Ishikawa (cell line): ENCODE measurements around the gene RBM20.

Experiments used
- CEBPB ChIP-seq: IDR thresholded peaks from 2 replicates; pipeline ENCODE4 v1.6.1; 2012
- CREB1 ChIP-seq: IDR thresholded peaks from 2 replicates; pipeline ENCODE4 v1.6.1; 2012; ENCODE audit warnings: low read depth
- EGR1 ChIP-seq: IDR thresholded peaks from 2 replicates; pipeline ENCODE4 v1.6.1; 2012
- EP300 ChIP-seq: IDR thresholded peaks from 2 replicates; pipeline ENCODE4 v1.6.1; 2012; ENCODE audit warnings: borderline replicate concordance
- FOXM1 ChIP-seq: IDR thresholded peaks from 2 replicates; pipeline ENCODE4 v1.6.1; 2012; ENCODE audit warnings: low read depth, borderline replicate concordance
- NFIC ChIP-seq: IDR thresholded peaks from 2 replicates; pipeline ENCODE4 v1.6.1; 2012
- RAD21 ChIP-seq: IDR thresholded peaks from 2 replicates; pipeline ENCODE4 v1.6.1; 2012; ENCODE audit warnings: low read depth
- TAF1 ChIP-seq: IDR thresholded peaks from 2 replicates; pipeline ENCODE4 v1.6.1; 2012; ENCODE audit warnings: low read depth, mild to moderate bottlenecking
- TCF12 ChIP-seq: IDR thresholded peaks from 2 replicates; pipeline ENCODE4 v1.6.1; 2012; ENCODE audit warnings: low read depth
- TEAD4 ChIP-seq: IDR thresholded peaks from 2 replicates; pipeline ENCODE4 v1.6.1; 2012
- YY1 ChIP-seq: IDR thresholded peaks from 2 replicates; pipeline ENCODE4 v1.6.1; 2012; ENCODE audit warnings: low read depth
- ZBTB7A ChIP-seq: IDR thresholded peaks from 2 replicates; pipeline ENCODE4 v1.6.1; 2012; ENCODE audit warnings: low read depth
- TF ChIP-seq, protein P1 (sequence below): IDR thresholded peaks from 2 replicates; pipeline ENCODE4 v1.6.1; 2012
- TF ChIP-seq, protein P2 (sequence below): IDR thresholded peaks from 2 replicates; pipeline ENCODE4 v1.6.1; 2012
- TF ChIP-seq, protein P3 (sequence below): IDR thresholded peaks from 2 replicates; pipeline ENCODE4 v1.6.1; 2012; ENCODE audit warnings: low read depth, mild to moderate bottlenecking

Gene RBM20

DNA sequence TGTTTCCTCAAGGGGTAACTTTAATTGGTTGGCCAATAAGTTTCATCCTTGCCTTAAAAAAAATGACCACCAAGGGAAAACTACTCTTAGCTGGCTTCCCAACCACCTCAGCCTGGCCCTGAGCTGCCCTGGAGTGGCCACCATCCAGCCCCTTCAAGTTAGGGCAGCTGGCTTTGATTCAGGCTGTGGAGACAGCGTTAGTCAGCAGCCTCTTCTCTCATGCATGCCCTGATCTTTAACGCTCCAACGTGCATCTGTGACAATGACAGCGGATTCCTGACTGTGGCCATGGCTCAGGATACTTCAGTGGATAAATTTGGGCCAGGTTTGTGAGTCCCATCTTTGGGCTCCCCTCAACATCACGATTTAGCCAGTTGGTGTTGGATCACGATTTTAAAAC is 111.6 kb downstream of the RBM20 start:
- TF ChIP-seq TEAD4, result no peak
- TF ChIP-seq FOXM1, result no peak
- no peak for TF ChIP-seq CEBPB
- TF ChIP-seq TCF12, result no peak

DNA sequence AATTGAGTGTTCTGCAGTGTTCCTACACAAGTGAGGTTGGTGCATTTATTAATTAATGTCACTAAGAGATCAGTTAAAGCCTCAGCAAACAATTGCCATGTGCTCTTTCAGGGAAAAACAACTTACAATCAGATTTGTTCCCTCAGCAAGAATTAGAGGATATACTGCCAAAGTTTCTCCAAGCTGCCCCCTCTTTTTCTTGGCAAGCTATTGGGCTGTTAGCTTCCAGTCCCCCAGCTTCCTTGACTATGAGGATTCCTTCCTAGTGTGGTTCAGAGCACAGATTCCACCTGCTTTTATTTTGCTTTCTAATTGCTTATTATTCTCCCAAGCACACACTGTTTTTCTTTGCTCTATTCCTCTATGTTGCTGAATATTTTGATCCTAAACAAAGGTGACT is 112.7 kb downstream of the RBM20 start:
- TF ChIP-seq, protein P1, sequence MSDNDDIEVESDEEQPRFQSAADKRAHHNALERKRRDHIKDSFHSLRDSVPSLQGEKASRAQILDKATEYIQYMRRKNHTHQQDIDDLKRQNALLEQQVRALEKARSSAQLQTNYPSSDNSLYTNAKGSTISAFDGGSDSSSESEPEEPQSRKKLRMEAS, result no peak
- TF ChIP-seq ZBTB7A (no peak), RAD21 (no peak), CEBPB (no peak), FOXM1 (no peak), TEAD4 (no peak), EGR1 (no peak), TCF12 (no peak), YY1 (no peak), EP300 (no peak)

DNA sequence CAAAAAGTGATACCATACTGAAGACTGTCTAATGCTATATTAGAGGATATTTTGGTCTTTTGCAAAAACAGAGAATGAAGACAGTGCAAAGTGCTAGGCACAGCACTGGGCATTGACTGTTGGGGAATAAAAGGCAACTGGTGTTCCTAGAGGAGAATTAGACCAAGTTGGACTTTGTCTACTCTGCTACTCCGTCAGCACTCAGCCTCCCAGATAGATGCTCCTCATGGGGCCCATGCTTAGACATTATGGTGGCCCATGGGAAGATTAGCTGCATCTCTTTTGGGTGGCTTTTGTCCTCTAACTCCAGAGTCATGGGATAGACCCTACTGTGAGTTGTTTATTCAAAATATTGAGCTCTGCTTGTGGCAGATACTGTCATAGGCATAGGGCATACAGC is 113.5 kb downstream of the RBM20 start:
- no peak for TF ChIP-seq TEAD4
- TF ChIP-seq, protein P2, sequence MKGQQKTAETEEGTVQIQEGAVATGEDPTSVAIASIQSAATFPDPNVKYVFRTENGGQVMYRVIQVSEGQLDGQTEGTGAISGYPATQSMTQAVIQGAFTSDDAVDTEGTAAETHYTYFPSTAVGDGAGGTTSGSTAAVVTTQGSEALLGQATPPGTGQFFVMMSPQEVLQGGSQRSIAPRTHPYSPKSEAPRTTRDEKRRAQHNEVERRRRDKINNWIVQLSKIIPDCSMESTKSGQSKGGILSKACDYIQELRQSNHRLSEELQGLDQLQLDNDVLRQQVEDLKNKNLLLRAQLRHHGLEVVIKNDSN, result no peak
- TF ChIP-seq, protein P3, sequence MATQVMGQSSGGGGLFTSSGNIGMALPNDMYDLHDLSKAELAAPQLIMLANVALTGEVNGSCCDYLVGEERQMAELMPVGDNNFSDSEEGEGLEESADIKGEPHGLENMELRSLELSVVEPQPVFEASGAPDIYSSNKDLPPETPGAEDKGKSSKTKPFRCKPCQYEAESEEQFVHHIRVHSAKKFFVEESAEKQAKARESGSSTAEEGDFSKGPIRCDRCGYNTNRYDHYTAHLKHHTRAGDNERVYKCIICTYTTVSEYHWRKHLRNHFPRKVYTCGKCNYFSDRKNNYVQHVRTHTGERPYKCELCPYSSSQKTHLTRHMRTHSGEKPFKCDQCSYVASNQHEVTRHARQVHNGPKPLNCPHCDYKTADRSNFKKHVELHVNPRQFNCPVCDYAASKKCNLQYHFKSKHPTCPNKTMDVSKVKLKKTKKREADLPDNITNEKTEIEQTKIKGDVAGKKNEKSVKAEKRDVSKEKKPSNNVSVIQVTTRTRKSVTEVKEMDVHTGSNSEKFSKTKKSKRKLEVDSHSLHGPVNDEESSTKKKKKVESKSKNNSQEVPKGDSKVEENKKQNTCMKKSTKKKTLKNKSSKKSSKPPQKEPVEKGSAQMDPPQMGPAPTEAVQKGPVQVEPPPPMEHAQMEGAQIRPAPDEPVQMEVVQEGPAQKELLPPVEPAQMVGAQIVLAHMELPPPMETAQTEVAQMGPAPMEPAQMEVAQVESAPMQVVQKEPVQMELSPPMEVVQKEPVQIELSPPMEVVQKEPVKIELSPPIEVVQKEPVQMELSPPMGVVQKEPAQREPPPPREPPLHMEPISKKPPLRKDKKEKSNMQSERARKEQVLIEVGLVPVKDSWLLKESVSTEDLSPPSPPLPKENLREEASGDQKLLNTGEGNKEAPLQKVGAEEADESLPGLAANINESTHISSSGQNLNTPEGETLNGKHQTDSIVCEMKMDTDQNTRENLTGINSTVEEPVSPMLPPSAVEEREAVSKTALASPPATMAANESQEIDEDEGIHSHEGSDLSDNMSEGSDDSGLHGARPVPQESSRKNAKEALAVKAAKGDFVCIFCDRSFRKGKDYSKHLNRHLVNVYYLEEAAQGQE, result no peak
- no peak for TF ChIP-seq EP300
- TF ChIP-seq NFIC, result no peak
- no peak for TF ChIP-seq TAF1
- no peak for TF ChIP-seq FOXM1
- TF ChIP-seq CEBPB, result no peak
- no peak for TF ChIP-seq CREB1
- TF ChIP-seq, protein P1, result no peak
- TF ChIP-seq EGR1, result no peak

DNA sequence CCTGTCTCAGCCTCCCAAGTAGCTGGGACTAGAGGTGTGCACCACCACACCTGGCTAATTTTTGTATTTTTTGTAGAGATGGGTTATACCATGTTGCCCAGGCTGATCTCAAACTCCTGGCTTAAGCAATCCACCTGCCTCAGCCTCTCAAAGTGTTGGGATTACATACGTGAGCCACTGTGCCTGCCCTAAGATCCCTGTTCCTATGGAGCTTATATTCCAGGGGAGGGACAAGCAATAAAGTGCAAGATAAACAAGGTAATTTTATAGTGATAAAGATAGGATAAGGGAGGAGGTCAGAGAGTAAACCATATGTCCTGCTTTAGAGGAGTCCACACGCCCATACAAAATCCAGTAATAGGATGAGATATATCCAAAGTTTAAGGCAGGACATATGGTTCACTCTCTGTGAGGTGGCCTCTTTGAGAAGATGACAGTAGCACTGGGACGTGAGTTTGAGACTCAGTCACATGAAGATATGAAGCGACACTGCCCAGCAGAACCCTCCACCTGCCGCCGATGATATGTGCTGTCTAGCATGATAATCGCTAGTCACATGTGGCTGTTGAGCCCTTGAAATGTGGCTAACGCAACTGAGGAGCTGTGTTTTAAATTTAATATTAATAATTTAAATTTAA is 114.1 kb downstream of the RBM20 start:
- TF ChIP-seq FOXM1, result no peak
- TF ChIP-seq EP300, result no peak
- no peak for TF ChIP-seq EGR1
- TF ChIP-seq ZBTB7A, result no peak
- no peak for TF ChIP-seq CEBPB
- no peak for TF ChIP-seq CREB1
- TF ChIP-seq TAF1, result no peak
- TF ChIP-seq TEAD4, result no peak
- TF ChIP-seq, protein P2, result no peak
- TF ChIP-seq NFIC, result no peak
- TF ChIP-seq YY1, result no peak
- no peak for TF ChIP-seq TCF12
- TF ChIP-seq, protein P1, result no peak
- TF ChIP-seq RAD21, result no peak
- TF ChIP-seq, protein P3, result no peak

DNA sequence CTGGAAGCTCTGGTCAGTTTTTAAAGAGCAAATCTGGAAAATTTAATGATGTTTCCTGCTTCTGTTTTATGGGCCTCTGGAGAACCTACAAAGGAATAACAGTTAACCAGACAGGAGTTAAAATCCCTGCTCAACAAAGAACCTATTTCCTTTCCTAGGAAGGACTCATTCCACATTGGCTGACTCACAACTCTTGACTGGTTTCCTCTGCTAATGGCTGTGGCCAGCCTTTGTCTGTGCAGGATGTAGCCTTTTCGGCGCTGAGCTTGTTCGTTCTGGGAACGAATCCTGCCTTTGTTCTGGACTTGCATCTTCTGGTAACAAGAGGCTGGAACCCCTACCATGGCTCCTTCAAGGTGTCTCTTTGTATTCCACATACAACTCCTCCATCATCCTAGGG is 114.8 kb downstream of the RBM20 start:
- TF ChIP-seq RAD21 (no peak), FOXM1 (no peak), TEAD4 (no peak), EP300 (no peak), TCF12 (no peak), ZBTB7A (no peak), EGR1 (no peak), CREB1 (no peak), NFIC (no peak), YY1 (no peak), TAF1 (no peak), CEBPB (no peak)
- TF ChIP-seq, protein P2, result no peak
- TF ChIP-seq, protein P1, result no peak
- TF ChIP-seq, protein P3, result no peak
